Erythroblast (primary cell): Measurements from ENCODE around the gene CADPS2.

Source experiments
- DNase-seq, 2 experiments: peaks; one replicate each; lab custom pipeline; 2025; lab: John Stamatoyannopoulos, UW
- GATA1 ChIP-seq: IDR thresholded peaks from 2 replicates; pipeline ENCODE4 v1.6.1; 2011; ENCODE audit warnings: low read depth, mild to moderate bottlenecking, control low read depth, low read length, moderate library complexity
- POLR2A ChIP-seq: IDR thresholded peaks from 2 replicates; pipeline ENCODE4 v1.6.1; 2011; ENCODE audit warnings: mild to moderate bottlenecking, low read length

The CADPS2 gene

GRCh38 chr7:122886357-122887081 is at the start of gene CADPS2:
TSS of gene CADPS2 (minus strand) at chr7:122886460. CDS start at chr7:122886337, 123 bp downstream.
- TF ChIP-seq POLR2A (no peak), GATA1 (no peak)
- peak; percentile 15 to 21 for DNase-seq

GRCh38 chr7:122935620-122936019 is 49.4 kb upstream of the CADPS2 start:
- DNase-seq = no peak
- TF ChIP-seq POLR2A = no peak
- no peak for TF ChIP-seq GATA1

GRCh38 chr7:122919643-122920181 is 33.5 kb upstream of the CADPS2 start:
- no peak for TF ChIP-seq GATA1
- TF ChIP-seq POLR2A = no peak
- no peak for DNase-seq

GRCh38 chr7:122914812-122915211 is 28.6 kb upstream of the CADPS2 start:
- TF ChIP-seq POLR2A (no peak), GATA1 (no peak)
- DNase-seq = no peak

GRCh38 chr7:122913608-122914007 is 27.3 kb upstream of the CADPS2 start:
- no peak for TF ChIP-seq POLR2A
- TF ChIP-seq GATA1 = no peak

GRCh38 chr7:122902751-122903495 is 16.7 kb upstream of the CADPS2 start:
- TF ChIP-seq GATA1 (no peak), POLR2A (no peak)

More at GRCh38 chr7:122913608-122914007, 27.3 kb upstream of the CADPS2 start:
- DNase-seq = no peak

GRCh38 chr7:122901250-122901649 is 15.0 kb upstream of the CADPS2 start:
- no peak for TF ChIP-seq GATA1
- TF ChIP-seq POLR2A = no peak
- DNase-seq = no peak

More at GRCh38 chr7:122902751-122903495, 16.7 kb upstream of the CADPS2 start:
- peak in 1 of 2 experiments; percentile 1 for DNase-seq

GRCh38 chr7:122896509-122896908 is 10.2 kb upstream of the CADPS2 start:
- DNase-seq = no peak
- TF ChIP-seq POLR2A = no peak
- no peak for TF ChIP-seq GATA1

- DNase-seq = no peak
- no peak for TF ChIP-seq GATA1
- no peak for TF ChIP-seq POLR2A
Measured at GRCh38 chr7:122893486-122893885, 7.2 kb upstream of the CADPS2 start.

GRCh38 chr7:122889116-122889515 is 2.9 kb upstream of the CADPS2 start:
- TF ChIP-seq GATA1 (no peak), POLR2A (no peak)
- no peak for DNase-seq

GRCh38 chr7:122887848-122888247 is 1.6 kb upstream of the CADPS2 start:
- no peak for DNase-seq
- no peak for TF ChIP-seq POLR2A
- TF ChIP-seq GATA1 = no peak

GRCh38 chr7:122887198-122887597 is 938 bp upstream of the CADPS2 start:
- TF ChIP-seq POLR2A (no peak), GATA1 (no peak)
- DNase-seq = peak; percentile 4 to 8

GRCh38 chr7:122885583-122886356 is 490 bp downstream of the CADPS2 start:
- no peak for DNase-seq
- TF ChIP-seq GATA1 (no peak), POLR2A (no peak)
